GM23338 (cell line): ENCODE measurements around the gene NOL3. TPM values are rescaled to one million over a fixed set of nuclear protein-coding genes. Genes with fewer than 3 reads are reported as not detected.

Source experiments
- ATAC-seq: fragments of 200-7000 bp; cut with Tn5 transposase; 3 replicates; pipeline ENCODE4 v1.9.1; 2020
- DNase-seq: peaks from one replicate; pipeline ENCODE4 v3.0.0-alpha.2; 2015; ENCODE audit warnings: low spot score
- H2AFZ ChIP-seq: fragments of 200-600 bp; sonication (generic); 2 replicates; pipeline ENCODE4 v1.8.0; 2016; ENCODE audit warnings: antibody characterized with exemption, mild to moderate bottlenecking, moderate library complexity
- H3F3A ChIP-seq: fragments of 200-600 bp; sonication (generic); replicated peaks from 2 replicates; pipeline ENCODE4 v1.8.0; 2017; ENCODE audit warnings: antibody characterized with exemption, mixed run types, low read depth
- H3K27ac ChIP-seq: fragments of 200-600 bp; sonication (generic); 2 replicates; pipeline ENCODE4 v1.6.1; 2016; ENCODE audit warnings: low read depth
- H3K27me3 ChIP-seq: fragments of 200-600 bp; sonication (generic); 2 replicates; pipeline ENCODE4 v1.8.0; 2016; ENCODE audit warnings: mild to moderate bottlenecking, mixed run types, moderate library complexity; ENCODE audit not compliant: insufficient read depth
- H3K36me3 ChIP-seq: fragments of 200-600 bp; sonication (generic); 2 replicates; pipeline ENCODE4 v1.8.0; 2016; ENCODE audit warnings: mild to moderate bottlenecking; ENCODE audit not compliant: insufficient read depth
- H3K4me1 ChIP-seq: fragments of 200-600 bp; sonication (generic); 2 replicates; pipeline ENCODE4 v1.8.0; 2016; ENCODE audit warnings: mild to moderate bottlenecking, moderate library complexity; ENCODE audit not compliant: insufficient read depth
- H3K4me2 ChIP-seq: fragments of 200-600 bp; sonication (generic); 2 replicates; pipeline ENCODE4 v1.7.1; 2017; ENCODE audit warnings: mixed run types
- H3K4me3 ChIP-seq: fragments of 200-600 bp; sonication (generic); 2 replicates; pipeline ENCODE4 v1.6.1; 2016; ENCODE audit warnings: mixed run types
- H3K79me2 ChIP-seq: fragments of 200-600 bp; sonication (generic); replicated peaks from 2 replicates; pipeline ENCODE4 v1.8.0; 2017; ENCODE audit warnings: mild to moderate bottlenecking; ENCODE audit not compliant: insufficient read depth
- H3K9me2 ChIP-seq: fragments of 200-600 bp; sonication (generic); 2 replicates; pipeline ENCODE4 v1.8.0; 2017; ENCODE audit not compliant: insufficient read depth
- H4K20me1 ChIP-seq: fragments of 200-600 bp; sonication (generic); replicated peaks from 2 replicates; pipeline ENCODE4 v1.8.0; 2017; ENCODE audit warnings: mild to moderate bottlenecking; ENCODE audit not compliant: insufficient read depth
- H3K27ac Mint-ChIP-seq: 2 replicates; pipeline ENCODE4 v1.8.0; 2020; ENCODE audit warnings: inconsistent platforms, mild to moderate bottlenecking, moderate library complexity, mixed read lengths
- H3K27me3 Mint-ChIP-seq: 3 replicates; pipeline ENCODE4 v1.8.0; 2022; ENCODE audit warnings: low read depth, mild to moderate bottlenecking, moderate library complexity, mixed read lengths, inconsistent platforms; ENCODE audit not compliant: insufficient read depth, poor library complexity
- H3K36me3 Mint-ChIP-seq: 3 replicates; pipeline ENCODE4 v1.8.0; 2021; ENCODE audit warnings: low read depth, mild to moderate bottlenecking, inconsistent platforms, moderate library complexity, mixed read lengths
- H3K4me1 Mint-ChIP-seq: 3 replicates; pipeline ENCODE4 v1.8.0; 2020; ENCODE audit warnings: mild to moderate bottlenecking, inconsistent platforms, mixed read lengths
- H3K4me3 Mint-ChIP-seq: 3 replicates; pipeline ENCODE4 v1.8.0; 2021; ENCODE audit warnings: moderate library complexity, mild to moderate bottlenecking, inconsistent platforms, mixed read lengths
- H3K9me3 Mint-ChIP-seq: 3 replicates; pipeline ENCODE4 v1.8.0; 2020; ENCODE audit warnings: moderate library complexity, mild to moderate bottlenecking, inconsistent platforms, mixed read lengths
- CREB1 ChIP-seq: fragments of 250-450 bp; sonication (Bioruptor Pico); IDR thresholded peaks from 2 replicates; pipeline ENCODE4 v1.5.0; 2020; ENCODE audit warnings: low read depth, mild to moderate bottlenecking, moderate library complexity
- EZH2 ChIP-seq: fragments of 200-600 bp; sonication (generic); IDR thresholded peaks from one replicate; pipeline ENCODE4 v1.8.0; 2017; ENCODE audit warnings: antibody characterized with exemption, mild to moderate bottlenecking, low read depth; ENCODE audit not compliant: unreplicated experiment
- EZH2phosphoT487 ChIP-seq: fragments of 200-600 bp; sonication (generic); IDR thresholded peaks from one replicate; pipeline ENCODE4 v1.8.1; 2018; ENCODE audit warnings: antibody characterized with exemption; ENCODE audit not compliant: unreplicated experiment
- JUNB ChIP-seq: IDR thresholded peaks from one replicate; pipeline ENCODE4 v1.6.1; 2016; ENCODE audit warnings: antibody characterized with exemption; ENCODE audit not compliant: unreplicated experiment
- NANOG ChIP-seq: IDR thresholded peaks from 2 replicates; pipeline ENCODE4 v1.6.1; 2016; ENCODE audit warnings: antibody characterized with exemption, borderline replicate concordance
- POLR2AphosphoS5 ChIP-seq: IDR thresholded peaks from 2 replicates; pipeline ENCODE4 v1.6.1; 2016; ENCODE audit warnings: antibody characterized with exemption, low read depth
- REST ChIP-seq: IDR thresholded peaks from one replicate; pipeline ENCODE4 v1.6.1; 2018; ENCODE audit warnings: antibody characterized with exemption; ENCODE audit not compliant: unreplicated experiment
- STAT1 ChIP-seq: IDR thresholded peaks from one replicate; pipeline ENCODE4 v1.6.1; 2016; ENCODE audit warnings: antibody characterized with exemption; ENCODE audit not compliant: unreplicated experiment
- ZNF331 ChIP-seq: fragments of 250-450 bp; sonication (Bioruptor Pico); IDR thresholded peaks from 2 replicates; pipeline ENCODE4 v1.5.0; 2020; ENCODE audit warnings: low read depth, mild to moderate bottlenecking, moderate library complexity
- ZNF462 ChIP-seq: fragments of 250-450 bp; sonication (Bioruptor Pico); IDR thresholded peaks from 2 replicates; pipeline ENCODE4 v1.5.0; 2020; ENCODE audit warnings: mild to moderate bottlenecking, moderate library complexity
- polyA plus RNA-seq: library from polyadenylated mRNA; unstranded; fragments of >200 nt; fragmentation: Nextera tagmentation; extraction: Ambion mirVana; gene quantifications from 2 replicates; pipeline ENCODE4 v1.2.1, GENCODE V29; 2016
- total RNA-seq: library from RNA; depleted of rRNA; stranded (reverse); fragments of >200 nt; shearing (Covaris generic); gene quantifications from 2 replicates; pipeline ENCODE4 v1.2.3, GENCODE V29; 2014
- TF ChIP-seq, protein P1 (sequence below): IDR thresholded peaks from 2 replicates; pipeline ENCODE4 v1.6.1; 2016; ENCODE audit warnings: antibody characterized with exemption

The NOL3 gene
- total and polyA plus RNA-seq, 2 experiments from 2014 or later = 3.3 to 4.0 TPM

- TF ChIP-seq, protein P1, sequence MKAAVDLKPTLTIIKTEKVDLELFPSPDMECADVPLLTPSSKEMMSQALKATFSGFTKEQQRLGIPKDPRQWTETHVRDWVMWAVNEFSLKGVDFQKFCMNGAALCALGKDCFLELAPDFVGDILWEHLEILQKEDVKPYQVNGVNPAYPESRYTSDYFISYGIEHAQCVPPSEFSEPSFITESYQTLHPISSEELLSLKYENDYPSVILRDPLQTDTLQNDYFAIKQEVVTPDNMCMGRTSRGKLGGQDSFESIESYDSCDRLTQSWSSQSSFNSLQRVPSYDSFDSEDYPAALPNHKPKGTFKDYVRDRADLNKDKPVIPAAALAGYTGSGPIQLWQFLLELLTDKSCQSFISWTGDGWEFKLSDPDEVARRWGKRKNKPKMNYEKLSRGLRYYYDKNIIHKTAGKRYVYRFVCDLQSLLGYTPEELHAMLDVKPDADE = no peak
- no peak for TF ChIP-seq EZH2
- no peak for TF ChIP-seq POLR2AphosphoS5
These were observed 26.5 kb downstream of the NOL3 start (continued) for GRCh38 chr16:67196881-67197280.

GRCh38 chr16:67197704-67198103 lies 27.4 kb downstream of the NOL3 start:
- no peak overlapping the region for H3K4me3 ChIP-seq
- H3K27me3 ChIP-seq = no peaks in the 10 kb centered on the region
- H2AFZ ChIP-seq = no peak overlapping the region
- no peak for DNase-seq
- H3K27ac ChIP-seq = no peak overlapping the region
- peaks cover 11% of the 10 kb centered on the region for H3K4me1 ChIP-seq
- Mint-ChIP-seq H3K27ac (no peak overlapping the region), H3K9me3 (no peaks in the 10 kb centered on the region), H3K27me3 (peaks cover 18% of the 10 kb centered on the region), H3K36me3 (peaks cover 51% of the 10 kb centered on the region), H3K4me3 (no peak overlapping the region), H3K4me1 (peaks cover 15% of the 10 kb centered on the region)
- H3K4me2 ChIP-seq = no peak overlapping the region
- peaks cover 22% of the 10 kb centered on the region for H4K20me1 ChIP-seq
- H3F3A ChIP-seq = peaks cover 23% of the 10 kb centered on the region; the same call in 1 of the 2 replicates
- peaks cover 20% of the 10 kb centered on the region; the same call in 1 of the 2 replicates for H3K36me3 ChIP-seq
- ATAC-seq = no peak
- H3K79me2 ChIP-seq = peaks cover 15% of the 10 kb centered on the region
- H3K9me2 ChIP-seq = no peaks in the 10 kb centered on the region
- TF ChIP-seq ZNF331 (CRISPR knock-in tag) (no peak), NANOG (no peak), JUNB (no peak), CREB1 (CRISPR knock-in tag) (no peak), POLR2AphosphoS5 (no peak), REST (no peak), EZH2phosphoT487 (no peak), EZH2 (no peak), ZNF462 (no peak), STAT1 (no peak)
- TF ChIP-seq, protein P1 = no peak
